CD4-positive, alpha-beta T cell treated with Interleukin-6 for 4 hours (primary cell): ENCODE data around the gene EML1.

Source experiments
- DNase-seq: peaks from one replicate; pipeline ENCODE4 v3.0.0-alpha.2; 2020; ENCODE audit warnings: mixed read lengths

The EML1 gene

DNA sequence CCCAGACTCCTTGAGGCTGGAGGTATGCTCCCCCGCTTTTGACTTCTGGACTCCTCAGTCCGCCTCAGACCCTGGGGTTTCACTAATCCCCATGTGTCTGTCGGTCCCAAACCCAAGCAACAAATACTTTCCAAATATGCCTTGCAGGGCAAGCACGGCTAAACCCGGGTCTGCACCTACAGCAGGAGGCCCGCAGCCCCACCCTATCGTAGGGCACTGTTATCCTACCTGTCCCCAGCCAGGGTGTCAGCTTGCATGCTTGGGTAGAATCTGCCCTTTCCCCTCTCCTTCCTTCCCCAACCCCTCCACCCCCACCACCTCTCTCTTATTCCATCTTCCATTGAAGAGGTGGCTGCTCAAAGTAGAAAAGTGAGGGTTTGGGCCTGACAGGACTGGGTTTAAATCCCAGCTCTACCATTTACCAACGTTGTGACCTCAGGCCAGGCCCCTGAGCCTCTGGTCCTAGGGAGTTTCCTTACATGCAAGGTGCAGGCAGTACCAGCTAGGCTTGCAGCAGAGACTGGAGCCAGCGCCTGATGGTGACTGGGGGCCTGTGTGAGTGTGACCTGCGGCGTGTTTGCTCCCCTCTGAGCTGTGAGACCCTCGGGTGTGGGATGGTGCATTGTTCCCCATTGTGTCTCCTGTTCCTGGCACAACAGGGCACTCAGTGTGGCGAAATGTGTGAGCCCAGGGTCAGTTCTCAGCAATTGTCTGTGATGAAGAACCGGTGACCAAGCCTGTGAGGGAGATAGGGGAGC lies 11.2 kb upstream of the EML1 start:
- DNase-seq, result no peak

DNA sequence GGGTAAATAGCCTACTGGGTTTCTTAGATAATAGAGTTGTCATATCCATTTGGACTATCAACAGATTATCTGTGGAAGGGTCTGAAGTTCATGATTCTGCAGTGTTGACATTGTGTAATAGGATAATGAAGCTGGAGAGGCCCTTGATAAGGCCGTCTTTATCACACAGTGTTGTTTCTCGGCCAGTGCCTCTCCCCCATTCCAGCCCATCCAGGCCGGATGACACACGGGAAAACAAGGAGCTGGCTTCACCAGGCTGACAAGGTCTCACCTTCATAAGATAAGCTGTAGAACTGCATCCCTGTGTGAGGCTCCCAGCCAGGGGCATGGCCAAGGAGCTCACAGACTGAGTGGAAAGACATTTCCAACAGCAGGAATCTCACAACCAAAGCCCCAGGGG lies 8.7 kb upstream of the EML1 start:
- no peak for DNase-seq

DNA sequence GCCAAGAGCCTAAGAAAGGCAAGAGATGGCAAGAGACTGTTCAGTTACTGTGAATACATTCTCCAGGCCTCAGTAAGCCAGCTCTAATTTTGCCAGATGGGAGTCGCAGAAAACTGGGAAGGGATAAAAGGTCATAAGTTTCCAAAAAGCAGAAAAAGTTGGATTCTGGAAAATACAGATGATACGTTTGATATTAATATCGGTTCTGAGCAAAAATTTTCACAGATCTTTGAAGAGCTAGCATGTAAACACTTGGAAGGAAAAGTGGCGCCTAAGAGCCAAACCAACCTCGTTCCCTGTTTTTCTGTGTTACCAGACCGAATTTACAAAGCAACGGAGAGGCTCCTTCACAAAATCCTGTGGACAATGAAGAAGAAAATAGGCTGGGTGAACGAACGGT lies 7.8 kb upstream of the EML1 start:
- no peak for DNase-seq

DNA sequence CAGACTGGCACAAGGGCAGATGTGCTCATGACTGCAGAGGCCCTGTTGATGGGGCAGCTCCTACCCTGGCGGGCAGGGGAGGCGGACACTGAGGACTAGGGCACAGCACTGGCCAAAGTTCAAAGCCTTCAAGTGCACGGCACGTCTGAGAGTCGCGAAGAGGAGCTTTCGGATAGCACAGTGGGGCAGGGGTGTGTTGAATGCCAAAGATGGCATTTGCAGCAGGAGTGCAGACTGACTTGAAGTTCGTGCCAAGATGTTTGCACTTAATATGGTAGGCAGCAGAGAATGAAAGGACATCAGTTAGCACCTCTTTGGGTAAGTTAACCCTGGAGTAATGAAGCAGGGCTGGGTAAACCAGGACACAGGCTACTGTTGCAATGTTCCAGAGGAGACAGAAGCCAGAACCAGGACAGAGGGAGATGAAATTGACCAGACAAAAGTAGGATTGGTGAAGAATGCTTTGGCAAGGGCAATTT lies 6.7 kb upstream of the EML1 start:
- DNase-seq, result no peak

DNA sequence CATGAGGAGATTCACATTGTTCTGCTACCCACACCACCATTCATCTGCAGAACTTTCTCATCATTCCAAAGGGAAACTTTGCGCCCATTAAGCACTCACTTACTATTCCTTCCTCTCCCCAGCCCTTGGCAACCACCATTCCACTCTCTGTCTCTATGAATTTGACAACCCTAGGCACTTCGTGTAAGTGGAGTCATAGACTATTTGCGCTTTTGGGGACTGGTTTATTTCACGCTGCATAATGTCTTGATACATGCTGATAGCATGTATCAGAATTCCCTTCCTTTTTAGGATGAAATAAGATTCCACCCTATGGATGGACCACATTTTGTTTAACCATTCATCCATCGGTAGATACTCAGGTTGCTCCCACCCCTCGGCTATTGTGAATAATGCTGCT lies 4.5 kb upstream of the EML1 start:
- DNase-seq, result no peak

DNA sequence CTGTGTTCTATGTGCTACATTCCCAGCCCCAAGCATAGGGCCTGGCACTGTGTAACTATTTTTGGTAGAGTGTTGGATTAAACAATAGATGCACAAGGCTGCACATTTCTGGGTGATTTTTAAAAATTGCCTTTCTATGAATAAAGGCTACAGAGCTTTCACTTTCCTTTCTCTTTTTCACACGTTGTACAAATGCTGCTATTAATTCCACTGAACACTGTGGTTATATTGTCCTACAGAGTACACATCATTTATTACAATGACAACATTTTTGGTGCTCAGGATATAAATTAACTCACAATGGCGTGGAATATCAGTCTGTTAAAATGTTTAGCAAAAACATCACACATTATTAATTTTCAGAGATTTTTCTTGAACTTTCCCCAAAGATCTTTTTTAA lies 3.6 kb upstream of the EML1 start:
- DNase-seq, result no peak

DNA sequence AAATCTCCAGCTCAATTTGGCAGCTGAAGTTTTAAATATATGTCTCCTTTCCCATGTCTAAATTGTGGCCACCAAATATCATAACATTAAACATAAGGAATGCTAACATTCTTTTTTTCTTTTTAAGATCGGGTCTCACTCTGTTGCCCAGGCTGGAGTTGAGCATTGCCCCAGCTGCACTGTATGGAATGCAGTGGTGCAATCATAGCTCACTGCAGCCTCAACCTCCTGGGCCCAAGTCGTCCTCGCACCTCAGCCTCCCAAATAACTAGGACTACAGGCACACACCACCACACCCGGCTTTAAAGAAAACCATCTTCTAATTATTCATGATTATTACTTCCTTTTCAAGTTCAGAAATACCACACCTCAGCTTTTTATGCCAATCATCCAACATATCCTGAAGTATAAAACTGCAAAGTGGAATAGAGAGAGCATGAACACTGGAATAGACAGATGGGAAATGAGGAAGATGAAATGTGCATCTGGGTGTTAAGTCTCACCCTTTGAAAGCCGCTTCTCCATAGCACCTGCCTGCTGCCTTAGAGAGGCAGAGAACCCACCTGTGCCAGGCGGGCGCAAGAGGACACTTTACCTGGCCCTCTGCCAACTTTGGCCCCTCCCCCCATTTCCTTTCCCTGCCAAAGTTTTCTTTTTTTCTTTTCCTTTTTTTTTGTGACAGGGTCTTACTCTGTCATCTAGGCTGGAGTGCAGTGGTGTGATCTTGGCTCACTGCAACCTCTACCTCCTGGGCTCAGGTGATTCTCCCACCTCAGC lies 2.8 kb upstream of the EML1 start:
- peak; percentile 4 for DNase-seq

DNA sequence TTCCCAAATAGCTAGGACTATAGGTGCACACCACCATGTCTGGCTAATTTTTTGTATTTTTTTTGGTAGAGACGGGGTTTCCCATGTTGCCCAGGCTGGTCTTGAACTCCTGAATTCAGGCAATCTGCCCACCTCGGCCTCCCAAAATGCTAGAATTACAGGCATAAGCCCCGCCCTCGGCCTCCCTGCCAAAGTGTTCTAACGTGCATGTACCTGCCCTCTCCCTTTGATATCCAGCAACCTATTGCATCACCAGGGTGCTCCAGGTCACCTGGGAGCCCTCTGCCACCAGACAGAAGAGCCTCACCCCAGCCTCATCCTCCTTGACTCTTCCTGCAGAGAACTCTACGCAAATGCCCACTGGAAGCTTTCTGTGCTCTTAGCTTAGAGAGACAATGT lies 2.2 kb upstream of the EML1 start:
- no peak for DNase-seq

DNA sequence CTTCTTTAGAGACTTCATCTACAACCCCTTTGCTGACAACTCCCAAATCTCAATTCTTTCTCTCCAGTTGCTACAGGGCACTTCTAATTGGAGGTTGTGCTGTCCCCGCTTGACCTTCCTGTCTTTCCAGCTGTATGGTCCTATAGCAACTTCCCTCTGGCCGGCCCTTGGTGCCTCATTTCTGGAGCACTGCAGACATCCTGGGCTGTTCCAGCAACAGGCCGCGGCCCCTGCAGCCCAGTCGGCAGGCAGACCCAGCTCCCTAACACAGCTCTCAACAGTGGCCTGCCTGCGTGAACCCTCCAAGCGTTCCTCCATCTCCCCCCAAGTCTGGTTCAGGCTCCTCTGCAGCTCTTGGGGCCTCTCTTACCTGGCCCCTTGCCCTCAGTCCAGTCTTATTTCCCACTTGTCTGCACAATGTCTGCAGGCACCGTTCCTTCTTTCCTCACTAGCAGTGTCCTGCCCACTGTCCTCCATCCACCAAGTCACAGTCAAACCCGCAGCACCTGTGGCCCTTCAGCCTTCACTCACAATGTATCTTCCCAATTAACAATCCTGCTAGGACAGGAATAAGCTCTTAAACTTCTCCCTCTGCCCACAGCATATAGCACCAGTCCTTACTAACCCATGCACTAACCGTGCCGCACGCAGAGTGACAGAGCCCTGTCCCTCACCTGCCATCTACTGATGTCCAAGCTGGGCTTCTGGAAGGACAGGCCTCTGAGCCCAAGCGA lies 1.6 kb upstream of the EML1 start:
- no peak for DNase-seq

DNA sequence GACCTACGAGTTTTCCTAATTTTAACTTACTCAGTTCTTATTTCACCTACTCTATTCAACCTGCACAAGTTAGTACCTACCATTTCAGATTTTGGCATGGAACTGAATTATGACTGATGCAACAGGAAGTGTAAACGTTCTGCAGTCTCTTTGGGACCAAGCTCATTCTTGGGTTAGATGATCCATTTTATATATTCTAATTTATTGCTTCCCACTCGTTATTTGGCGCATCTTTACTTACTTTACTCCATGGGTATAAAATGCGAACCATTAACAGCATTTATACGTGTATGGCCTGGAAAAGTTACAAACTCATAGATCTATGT lies 1.0 kb upstream of the EML1 start:
- DNase-seq, result no peak

DNA sequence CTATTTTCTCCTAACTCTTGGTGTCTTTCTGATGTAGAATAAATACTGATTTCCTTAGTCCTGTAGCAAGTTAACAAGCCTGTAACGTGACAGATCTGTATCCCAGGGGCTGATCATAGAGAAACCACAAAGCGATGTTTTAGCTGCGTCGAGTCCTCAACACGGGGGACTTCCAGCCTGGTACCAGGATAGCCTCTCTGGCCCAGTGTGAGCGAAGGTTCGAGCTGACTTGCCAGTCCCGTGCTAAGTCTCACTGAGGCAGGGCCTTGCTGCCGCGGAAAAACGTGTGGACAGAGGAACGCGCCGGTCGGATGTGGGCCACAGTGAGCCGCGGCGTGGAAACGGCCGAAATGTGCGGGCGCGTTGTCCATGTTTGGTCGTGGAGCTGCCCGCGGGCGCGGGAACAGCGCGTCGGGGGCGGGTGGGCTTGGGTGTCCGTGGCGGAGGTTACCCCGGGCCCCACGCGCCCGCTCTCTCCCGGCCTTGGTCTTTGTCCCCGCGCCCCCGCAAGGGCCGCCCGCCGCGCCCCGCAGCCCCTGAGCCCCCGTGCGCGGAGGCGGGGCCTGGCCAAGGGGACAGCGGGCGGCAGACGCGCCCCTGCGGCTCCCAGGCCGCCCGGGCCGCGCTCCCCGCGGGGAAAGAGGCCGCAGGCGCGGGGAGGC lies 531 bp upstream of the EML1 start:
- DNase-seq, result peak; percentile 6

DNA sequence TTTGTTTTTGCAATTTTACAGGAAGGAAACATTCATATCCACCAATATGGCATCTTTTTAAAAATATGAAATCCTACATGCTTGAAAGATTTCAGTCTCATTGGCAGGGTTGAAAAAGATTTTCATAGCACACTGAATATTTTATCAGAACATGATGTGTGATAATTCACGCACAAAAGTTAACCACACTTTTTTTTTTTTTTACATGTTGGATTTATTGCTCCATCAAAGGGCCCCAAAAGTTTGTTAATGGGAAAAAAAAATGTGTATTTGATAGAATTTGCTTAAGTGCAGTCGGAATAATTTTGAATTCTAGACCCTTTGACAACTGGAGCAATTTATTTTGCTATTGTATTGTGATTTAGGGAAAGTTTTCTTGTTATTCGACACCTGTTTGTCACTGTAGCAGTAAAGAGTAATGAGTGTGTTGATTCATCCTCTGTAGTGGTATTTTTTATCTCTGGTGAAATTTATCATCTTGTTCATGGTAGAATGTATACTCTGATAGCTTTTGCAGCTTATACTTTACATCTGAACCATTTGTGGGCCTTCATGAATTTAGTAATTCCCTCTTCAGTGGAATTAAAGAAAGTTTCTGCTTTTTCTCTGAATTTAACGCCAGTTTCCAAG lies 1.1 kb downstream of the EML1 start:
- DNase-seq, result no peak

DNA sequence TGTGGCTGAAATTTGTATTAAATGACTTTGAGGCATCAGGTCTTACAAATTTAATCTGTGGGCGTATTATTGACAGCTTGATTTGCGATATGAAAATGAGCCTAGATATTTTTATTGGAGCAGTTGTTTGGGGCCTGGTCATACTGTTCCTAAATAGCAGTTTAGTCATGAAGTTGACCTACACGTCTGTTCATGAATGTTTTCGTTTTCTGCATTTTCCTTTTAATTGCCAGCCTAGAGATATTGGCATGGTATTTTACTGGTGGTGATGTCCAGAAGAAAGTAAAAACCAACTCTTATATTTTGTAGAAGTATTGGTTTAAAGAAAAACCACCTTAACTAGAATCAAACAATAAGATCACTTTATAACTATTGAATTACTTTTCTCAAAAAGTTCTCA lies 1.8 kb downstream of the EML1 start:
- no peak for DNase-seq

DNA sequence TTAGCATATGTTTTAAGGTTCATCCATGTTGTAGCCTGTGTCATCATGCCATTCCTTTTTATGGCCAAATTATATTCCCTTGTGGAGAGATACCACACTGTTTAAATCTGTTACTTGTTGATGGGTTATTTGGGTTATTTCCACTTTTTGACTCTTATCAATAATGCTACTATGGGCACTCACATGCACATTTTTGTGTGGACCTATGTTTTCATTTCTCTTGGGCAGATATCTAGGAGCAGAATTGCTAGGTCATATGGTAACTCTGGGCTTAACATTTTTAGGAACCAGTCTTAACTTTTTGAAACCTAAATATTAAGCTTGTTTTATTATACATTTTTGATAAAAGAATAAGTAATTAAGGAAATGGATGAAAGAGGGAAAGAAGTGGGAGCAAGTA lies 4.0 kb downstream of the EML1 start:
- DNase-seq, result no peak

DNA sequence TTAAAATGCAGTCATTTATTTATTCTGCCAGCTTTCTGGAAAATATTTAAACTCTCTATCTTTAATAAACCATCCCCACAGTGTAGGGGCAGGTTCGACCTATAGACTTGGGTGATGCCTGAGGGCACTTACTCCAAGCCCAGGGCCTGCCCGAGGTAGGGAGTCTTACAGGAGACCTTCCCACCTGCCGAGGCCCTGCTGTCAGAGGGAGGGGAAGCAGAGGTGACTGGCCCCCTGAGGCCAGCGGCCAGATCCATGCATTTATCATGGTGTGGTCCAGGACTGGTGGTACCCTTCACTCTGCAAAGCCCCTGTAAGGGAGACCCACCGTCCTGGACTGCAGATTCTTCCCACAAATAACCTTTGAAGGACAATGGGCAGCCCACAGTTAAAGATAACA lies 7.6 kb downstream of the EML1 start:
- DNase-seq, result no peak

DNA sequence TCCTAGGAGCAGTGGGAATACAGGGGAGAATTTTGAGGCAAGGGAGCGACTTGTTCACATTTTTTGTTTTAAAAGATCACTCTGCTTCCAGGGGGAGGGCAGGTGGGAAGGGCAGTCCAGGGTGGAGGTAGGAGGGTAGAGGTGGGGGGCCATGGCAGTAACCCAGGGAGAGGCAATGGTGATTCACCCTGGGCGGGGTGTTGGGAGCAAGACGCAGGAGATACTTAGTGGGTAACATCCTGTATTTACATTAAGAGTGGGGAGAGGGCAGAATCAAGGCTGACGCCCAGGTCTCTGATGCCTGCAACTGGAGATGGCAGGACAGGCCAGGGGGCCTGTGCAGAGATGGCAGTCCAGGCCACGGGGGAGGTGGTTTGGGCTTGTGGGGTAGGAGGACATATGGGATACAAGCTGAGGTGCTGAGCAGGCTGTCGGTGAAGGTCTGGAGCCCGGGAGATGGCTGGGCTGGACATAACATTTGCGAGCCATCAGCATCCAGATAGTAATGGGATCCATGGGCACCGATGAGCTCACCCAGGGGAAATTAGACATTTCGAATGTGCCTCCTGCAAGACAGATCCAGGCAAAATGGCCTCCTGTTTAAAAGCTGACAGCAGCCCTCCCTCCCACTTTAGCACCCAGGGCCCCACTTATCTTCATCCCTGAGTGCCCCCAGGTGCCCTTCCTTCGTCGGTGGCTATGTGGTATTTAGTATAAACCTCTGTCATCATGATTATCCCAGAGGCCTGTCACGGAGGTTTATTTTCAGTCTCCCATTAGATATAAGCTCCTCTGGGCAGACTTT lies 9.3 kb downstream of the EML1 start:
- no peak for DNase-seq

DNA sequence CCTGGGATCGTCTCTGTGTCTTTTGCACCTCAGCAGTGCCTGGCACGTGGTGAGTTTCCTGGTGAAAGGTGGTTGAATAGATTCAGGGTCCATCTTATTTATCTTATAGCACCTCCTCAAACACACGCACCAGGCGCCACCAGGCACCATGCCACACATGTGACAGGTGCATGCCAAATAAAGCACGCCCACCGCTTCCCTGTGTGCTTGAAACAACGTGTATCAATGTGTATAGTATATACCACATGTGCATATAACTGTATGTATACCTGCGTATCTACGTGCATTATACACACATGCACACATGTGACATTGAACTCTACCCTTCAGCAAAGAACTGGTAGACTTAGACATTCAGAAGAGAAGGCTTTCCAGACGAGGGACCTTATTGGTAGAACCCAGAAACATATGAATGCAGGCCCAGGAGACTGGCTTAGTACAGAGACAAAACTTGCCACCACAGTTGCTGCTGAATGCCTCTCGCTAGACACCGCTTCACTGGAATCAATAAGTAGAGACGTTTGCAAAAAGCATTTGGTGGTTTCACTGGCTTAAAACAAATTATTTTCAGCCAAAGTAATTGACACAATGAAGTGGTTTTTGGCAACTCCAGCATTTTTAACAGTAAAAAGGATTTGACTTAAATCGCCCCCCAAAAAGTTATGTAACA lies 10.0 kb downstream of the EML1 start:
- no peak for DNase-seq

DNA sequence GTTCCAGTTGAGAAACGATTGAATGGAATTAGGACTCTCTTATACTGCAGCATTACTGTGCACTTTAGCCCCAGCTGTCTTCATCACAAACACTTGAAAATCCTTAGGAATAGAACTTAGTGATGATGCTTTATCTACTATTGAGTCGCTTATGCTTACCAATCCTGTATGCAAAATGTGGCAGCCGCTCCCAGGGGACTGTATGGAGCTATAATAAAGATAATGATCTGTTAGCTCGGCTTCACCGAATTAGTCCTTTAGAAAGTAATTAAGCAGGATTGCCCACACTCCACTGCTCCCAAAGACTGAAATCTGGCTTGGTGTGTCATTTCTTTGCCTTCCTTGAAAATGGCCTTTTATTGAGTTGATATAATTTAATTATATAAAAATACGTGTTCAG lies 10.6 kb downstream of the EML1 start:
- no peak for DNase-seq

DNA sequence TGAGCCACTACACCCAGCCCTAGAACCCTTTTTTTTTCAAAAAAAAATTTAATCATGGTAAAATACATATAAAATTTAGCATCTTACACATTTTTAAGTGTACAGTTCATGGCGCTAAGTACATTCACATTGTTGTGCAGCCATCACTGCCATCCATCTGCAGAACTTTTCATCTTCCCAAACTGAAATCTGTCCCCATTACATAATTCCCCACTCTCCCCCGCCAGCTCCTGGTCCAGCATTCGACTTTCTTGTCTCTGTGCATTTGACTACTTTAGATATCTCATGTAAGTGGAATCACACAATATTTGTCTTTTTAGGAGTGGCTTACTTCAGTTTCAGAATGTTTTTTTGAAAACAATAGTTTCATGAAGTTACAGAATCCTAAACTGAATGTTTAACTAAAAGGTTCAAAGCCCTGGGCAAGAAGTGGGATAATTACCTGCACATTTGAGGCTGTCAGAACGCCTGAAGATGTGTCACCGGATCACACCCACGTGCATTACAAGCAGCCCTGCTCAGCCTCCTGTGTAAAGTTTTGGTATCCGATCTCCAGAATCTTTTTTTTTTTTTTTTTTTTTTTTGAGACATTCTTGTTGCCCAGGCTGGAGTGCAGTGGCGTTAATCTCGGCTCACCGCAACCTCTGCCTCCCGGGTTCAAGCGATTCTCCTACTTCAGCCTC lies 12.7 kb downstream of the EML1 start:
- no peak for DNase-seq

DNA sequence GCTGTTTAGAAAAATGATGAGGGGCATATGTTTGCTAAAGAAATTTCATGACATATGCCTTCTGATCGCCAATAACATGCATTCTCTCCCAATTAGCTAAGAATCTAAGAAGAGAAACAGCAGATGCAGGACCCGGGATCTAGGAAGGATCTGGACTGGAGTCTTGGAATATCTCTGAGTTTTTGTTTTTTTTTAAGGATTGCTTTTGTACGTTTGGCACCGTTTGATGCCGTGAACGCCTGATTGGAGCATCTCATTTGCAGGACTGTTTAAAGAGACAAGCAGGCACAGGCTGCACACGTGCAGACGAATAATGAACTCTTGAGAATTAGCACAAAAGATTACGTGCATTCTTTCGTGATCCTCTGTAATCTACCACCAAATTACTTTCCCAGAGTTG lies 13.6 kb downstream of the EML1 start:
- DNase-seq, result no peak
